Stimulated activated CD8-positive, alpha-beta memory T cell treated with anti-CD3 and anti-CD28 coated beads, Interleukin-4, amount 100 ng/mL, for 4 hours (primary cell): ENCODE data around the gene FLOT2.

Source experiments
- DNase-seq, 2 donors: peaks; one replicate each; pipeline ENCODE4 v3.0.0-alpha.2; 2020; ENCODE audit warnings: low read depth in 2 of 2, low spot score in 1 of 2

Gene FLOT2

DNA sequence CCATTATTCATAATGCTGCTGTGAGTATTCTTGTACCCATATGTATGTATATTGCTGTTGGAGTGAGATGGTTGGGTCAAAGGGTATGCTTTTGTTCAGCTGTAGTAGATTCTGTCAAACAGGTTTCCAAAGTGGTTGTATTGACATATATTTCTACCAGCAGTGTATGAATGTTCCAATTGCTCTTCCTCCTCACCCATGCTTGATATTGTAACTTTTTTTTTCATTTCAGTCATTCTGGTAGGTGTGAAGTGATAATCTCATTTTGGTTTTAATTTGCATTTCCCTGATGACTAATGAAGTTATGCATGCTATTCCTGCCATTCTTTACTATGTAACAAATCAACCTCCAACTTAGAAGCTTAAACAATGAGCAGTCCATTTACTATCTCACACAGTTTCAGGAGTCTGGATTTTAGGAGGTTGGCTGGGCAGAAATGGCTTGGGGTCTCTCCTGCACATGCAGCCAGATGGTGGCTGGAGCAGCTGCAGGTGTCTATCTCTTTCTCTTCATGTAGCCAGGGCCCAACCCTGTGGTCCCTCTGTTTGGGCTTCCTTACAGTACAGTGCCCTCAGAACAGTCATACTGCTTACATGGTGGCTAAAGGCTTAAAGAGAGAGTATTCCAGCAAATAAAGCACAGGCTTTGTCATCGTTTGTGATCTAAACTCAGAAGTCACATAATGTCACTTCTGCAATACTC lies 21.5 kb downstream of the FLOT2 start:
- no peak for DNase-seq

DNA sequence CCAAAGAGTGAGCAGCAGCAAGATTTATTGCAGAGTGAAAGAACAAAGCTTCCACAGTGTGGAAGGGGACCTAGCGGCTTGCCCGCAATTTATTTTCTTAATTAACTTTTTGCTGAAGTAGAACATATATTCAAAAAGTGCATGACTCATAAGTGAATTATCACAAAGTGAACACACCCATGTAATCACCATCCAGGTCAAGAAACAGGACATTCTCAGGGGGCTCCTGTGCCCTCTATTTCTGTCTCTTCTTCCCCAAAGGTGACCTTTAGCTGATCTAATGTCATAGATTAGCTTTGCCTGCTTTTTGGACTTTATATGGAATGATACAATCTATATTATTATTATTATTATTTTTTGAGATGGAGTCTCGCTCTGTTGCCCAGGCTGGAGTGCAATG lies 22.8 kb downstream of the FLOT2 start:
- DNase-seq = no peak

DNA sequence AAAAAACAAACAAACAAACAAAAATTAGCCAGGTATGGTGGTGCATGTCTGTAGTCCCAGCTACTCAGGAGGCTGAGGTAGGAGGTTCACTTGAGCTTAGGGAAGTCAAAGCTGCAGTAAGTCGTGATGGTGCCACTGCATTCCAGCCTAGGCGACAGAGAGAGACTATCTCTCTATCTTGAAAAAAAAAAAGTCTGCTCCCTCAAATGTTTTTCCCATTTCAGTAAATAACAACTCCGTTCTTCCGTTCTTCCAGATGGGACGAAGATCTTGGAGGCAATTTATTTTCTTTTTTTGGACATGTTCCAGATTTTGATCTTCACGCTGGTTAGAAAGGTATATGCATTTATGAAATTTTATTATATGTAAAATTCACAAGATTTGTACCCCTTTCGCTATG lies 23.7 kb downstream of the FLOT2 start:
- DNase-seq = no peak

DNA sequence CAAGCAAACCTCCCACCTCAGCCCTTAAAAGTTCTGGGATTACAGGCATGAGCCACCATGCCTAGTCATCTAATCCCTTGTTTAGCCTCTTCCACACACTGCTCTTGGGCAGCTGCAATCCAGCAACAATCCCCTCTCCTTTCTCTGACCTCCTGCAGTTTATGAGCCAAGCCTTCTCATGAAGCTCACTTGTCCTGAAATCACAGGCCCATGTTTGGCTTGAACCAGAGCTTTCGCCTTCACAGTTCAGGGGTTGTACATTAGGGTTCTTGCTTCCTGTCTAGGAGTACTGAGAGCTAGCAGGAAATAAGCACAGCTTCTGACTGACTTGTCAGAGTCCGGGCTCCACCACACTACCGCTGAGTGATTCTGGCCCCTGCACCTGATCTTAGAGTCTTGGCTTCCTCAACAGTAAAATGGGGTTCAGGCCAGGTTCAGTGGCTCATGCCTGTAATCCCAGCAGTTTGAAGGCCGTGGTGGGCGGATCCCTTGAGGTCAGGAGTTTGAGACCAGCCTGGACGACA lies 26.4 kb downstream of the FLOT2 start:
- no peak for DNase-seq

DNA sequence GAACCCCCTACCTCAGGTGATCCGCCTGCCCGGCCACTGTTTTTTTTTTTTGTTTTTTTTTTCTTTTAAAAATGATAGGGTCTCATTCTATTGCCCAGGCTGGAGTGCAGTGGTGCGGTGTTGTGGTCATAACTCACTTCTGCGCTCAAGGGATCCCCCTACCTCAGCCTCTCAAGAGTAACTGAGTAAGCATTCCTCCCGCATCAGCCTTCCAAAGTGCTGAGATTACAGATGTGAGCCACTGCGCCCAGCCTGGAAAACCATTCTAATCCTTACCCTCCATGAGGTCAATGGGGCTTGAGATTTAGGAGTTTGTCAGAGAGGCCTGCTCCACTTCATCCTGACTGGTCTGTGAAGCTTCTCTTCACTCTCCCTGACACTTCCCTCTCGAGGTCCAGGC lies 30.3 kb downstream of the FLOT2 start:
- DNase-seq = no peak

DNA sequence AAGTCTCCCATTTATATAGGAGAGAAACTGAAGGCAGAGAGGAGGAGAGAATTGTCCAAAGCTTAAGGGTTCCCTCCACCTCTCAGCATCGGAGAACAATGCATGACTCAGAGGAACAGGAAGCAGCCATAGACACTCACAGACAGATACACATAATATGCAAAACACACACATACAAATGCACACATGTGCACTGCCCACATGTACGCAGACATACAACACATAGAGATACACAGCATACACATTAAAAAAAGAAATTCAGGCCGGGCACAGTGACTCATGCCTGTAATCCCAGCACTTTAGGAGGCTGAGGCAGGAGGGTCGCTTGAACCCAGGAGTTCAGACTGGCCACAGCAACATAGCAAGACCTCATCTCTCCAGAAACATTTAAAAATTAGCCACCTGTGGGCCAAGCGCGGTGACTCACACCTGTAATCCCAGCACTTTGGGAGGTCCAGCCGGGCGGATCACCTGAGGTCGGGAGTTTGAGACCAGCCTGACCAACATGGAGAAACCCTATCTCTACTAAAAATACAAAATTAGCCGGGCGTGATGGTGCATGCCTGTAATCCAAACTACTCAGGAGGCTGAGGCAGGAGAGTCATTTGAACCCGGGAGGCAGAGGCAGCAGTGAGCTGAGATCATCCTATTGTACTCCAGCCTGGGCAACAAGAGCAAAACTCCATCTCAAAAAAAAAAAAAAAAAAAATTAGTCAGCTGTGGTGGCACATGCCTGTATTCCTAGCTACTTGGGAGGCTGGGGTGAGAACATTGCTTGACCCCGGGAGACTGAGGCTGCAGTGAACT lies 31.4 kb downstream of the FLOT2 start:
- DNase-seq = no peak

DNA sequence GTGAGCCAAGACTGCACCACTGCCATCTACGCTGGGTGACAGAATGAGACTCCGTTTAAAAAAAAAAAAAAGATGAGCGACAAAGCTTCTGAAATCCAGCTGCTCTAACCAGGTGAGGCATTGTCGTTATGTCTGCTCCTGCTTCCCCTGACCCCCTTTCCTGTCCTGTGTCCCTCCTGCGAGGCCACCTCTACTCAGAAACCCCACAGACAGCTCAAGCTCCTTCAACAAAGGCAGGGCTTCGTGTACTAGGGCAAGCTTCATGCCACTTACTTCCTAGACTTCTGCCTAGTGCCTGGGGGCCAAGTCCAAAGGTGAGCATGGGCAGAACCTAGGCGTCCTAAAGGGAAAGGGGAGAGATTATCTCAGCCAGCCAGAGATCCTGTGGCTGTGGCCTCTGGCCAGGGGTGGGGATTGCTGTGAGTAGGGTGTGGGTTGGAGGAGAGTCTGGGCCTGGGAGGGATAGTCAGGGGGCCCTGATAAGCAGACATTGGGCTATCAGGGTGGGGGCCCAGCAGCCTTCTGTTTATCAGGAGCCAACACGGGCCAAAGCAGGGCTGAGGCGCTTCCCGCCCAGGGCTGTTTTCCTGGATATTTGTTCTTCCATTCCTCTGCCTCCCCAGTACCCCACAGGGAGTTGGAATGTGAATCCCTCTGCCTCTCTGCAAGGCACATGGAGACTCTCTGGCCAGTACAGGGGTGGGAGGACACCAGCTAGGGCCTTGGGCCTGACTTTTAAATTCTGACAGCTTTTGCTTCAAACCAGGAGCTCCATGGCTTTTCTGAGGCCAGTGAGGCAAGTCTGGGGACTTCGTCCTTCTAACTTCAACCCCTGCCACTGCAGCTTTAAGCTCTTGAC lies 32.3 kb downstream of the FLOT2 start:
- no peak for DNase-seq

DNA sequence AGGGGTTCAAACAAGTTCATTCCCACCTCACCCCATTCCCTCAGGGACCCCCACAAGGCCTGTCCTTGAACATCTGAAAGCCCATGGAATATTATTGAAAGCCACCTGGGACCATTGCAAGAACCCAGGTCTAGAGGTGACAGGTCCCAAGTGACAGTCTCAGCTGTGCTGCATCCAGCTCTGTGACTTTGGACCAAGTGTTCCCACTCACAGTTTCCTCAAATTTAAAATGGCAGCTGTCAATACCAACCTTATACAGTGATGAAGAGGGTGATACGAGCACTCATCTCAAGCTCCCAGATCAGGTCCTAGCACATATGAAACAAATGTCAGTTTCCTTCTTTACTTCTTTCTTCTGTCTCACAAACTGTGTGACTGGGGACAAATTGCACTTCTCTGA lies 33.6 kb downstream of the FLOT2 start:
- no peak for DNase-seq

DNA sequence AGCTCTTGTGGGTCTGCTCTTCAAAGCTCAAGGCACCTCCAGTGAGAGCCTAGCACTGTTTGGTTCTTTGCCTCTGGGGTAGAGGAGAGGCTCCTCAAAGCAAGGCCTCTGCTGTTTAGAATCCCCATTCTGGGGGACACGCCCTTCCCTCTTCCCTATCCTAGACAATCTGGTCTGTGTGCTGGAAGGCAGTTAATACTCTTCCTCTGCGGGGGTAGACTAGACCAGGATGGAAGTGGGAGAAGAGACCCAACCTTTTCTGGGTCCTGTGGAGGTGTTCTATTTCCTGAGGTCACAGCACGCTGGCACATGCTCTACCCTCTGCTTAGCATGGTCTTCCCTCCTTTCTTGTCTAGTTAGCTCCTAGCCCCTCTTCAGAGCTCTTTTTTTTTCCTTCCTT lies 35.0 kb downstream of the FLOT2 start:
- DNase-seq = no peak

DNA sequence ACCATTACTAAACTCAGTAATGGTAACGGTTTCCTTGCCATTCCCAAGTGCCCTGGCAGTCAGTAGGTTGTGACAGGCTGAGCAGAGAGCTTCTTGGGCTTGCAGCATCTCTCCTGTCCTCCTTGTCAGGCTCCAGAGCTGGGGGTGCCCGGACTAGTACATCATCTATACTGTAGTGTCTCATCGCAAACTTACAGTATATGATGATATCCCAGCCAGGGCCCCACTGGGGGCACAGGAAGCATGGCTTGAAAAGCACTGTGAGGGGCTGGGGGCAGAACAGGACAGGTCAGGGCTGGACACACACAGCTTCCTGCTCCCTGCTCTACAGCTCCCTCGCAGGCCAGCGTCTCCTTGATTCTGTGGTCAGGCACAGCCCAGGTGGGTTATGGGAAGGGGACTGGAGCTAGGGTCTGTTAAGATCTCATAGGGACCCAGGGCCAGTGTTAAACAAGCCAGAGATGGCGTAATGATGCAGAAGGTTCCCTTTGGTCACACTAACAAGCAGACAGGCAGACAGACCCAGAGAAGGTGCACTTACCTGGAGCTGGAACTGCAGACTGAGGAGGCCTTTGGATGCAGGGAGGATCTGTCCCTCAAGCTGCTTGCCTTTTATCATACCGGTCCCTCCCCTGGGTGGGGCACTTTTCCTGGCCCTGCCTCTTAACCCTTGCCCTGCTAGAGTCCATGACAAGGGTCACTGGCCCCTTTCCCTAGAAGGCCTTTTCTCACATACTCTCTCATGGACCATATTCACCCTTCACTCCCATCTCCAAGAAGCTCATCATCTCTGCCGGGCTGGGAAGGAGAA lies 35.9 kb downstream of the FLOT2 start:
- DNase-seq = no peak

DNA sequence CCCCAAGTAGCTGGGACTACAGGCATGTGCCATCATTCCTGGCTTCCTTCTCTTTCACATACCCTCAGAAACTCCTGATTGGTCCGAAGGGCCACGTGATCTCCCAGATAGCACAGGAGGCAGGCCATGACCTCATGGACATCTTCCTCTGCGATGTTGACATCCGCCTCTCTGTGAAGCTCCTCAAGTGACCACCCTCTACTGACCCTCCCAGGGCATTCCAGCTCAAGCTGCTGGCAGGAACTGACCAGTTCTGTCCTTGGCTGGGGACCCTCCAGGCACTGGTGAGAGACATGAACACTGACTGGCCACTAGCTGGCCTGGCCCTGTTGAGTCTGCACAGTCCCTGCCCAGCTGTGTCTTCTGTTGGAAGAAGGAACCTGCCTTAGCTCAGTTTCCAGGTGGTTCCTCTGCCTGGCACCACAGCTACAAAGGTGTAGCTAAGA lies 37.1 kb downstream of the FLOT2 start:
- no peak for DNase-seq

DNA sequence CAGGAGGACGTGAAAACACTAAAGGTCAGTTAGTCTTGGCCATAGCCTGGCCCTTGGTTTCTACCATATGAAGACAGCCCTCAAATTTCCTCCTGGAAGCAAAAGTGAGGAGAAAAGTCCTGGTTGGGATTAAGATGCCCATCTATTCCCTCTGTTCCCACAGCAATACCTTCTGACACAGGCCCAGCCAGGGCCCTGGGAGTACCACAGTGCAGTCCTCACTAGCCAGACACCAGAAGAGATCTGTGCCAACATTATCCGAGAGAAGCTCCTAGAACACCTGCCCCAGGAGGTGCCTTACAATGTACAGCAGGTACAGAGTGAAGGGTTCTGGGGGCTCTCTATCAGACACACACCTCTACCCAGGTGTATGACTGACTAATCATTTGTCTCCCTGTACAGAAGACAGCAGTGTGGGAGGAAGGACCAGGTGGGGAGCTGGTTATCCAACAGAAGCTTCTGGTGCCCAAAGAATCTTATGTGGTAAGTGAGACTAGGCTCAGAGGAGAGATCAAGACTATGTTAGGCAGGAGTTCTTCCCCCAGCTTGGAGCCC lies 38.7 kb downstream of the FLOT2 start:
- no peak for DNase-seq

DNA sequence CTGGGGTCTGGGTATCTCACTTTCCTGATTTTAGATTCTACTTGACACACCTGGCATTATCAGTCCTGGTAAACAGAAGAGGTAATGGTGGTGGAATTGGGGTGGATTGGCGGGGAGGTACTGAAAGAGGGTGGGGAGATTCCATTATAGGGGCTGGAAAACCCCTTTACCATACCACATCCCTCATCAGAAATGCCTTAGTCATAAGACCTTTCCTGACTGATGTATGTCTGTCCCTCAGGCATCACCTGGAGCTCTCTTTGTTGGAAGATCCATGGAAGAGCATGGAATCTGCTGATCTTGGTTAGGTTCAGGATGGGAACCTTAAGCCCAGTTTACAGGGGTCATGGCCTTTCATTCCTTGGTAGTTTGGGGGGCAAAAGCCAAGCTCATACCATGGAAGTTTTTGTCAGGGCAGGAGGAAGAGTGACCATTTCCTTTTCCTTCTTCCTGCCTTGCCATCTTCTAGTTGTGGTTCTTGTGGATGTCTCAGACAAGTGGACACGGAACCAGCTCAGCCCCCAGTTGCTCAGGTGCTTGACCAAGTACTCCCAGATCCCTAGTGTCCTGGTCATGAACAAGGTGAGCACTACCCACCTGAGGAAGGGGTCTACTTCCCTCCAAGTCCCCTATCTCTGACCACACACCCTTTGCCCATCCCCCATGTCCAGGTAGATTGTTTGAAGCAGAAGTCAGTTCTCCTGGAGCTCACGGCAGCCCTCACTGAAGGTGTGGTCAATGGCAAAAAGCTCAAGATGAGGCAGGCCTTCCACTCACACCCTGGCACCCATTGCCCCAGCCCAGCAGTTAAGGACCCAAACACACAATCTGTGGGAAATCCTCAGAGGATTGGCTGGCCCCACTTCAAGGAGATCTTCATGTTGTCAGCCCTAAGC lies 39.4 kb downstream of the FLOT2 start:
- no peak for DNase-seq

DNA sequence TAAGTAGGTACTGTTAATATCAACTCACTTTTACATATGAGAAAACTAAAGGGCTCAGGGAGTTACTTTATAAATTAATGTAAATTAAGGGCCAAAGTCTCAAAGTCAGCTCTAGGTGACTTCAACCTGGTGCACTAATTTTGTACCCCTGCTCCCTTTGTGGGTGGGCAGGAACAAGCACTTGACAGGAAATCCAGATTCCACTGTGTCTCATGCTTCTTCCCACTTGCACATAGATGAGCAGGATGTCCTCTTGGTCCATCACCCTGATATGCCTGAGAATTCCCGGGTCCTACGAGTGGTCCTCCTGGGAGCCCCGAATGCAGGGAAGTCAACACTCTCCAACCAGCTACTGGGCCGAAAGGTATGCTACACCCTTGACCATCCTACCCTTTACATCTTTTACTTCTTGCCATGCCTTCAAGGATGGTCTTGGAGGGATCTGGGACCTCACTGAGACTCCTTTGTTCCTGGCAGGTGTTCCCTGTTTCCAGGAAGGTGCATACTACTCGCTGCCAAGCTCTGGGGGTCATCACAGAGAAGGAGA lies 41.4 kb downstream of the FLOT2 start:
- no peak for DNase-seq

DNA sequence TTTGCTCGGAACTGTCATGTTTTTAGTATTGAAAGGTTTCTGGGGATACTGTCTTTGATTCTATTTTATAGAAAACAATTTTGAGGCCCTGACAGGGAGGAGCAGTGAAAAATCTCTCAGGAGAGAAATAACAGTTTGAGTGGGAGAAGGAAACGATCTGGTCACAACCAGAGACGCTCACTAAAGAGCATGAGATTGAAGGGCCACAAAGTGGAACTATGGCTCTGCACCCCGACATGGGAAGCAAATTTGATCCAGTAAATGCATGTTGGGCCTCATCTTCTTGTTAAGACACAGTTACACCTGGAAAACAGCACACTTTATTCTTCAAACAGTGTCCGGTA lies 42.2 kb downstream of the FLOT2 start:
- no peak for DNase-seq

DNA sequence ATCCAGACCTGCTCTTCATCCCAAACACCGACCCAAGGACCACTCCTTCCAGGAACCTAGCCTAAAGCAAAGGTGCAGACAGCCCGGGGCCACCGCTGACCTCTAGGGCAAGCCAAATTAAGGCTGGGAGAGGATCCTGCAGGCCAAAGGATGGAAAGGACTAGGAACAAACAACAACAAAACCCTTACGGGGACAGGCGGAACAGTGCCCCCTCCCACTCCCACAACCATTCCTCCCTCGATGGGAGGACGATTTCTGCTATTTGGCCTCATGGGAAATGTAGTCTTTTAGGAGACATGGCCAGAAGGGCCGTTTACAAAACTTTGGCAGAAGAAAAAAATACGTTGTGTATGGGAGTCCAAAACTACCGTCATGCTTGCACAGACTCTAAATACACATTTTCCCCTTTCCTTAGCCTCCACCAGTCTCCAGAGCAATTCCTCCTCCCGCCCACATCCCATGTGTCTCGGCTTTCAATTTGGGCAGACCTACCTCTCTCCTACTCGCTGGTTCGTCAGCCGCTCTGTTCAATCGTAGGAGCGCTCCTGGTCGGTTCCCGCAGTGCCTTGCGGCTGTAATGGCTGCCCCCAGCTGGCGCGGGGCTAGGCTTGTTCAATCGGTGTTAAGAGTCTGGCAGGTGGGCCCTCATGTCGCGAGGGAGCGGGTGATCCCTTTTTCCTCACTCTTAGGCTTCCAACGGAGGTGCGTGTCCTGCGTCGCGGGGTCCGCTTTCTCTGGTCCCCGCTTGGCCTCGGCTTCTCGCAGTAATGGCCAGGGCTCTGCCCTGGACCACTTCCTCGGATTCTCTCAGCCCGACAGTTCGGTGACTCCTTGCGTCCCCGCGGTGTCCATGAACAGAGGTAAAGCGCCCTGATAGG lies 42.8 kb downstream of the FLOT2 start, which contains the start of gene ERAL1:
Gene ERAL1, plus strand, starts transcription at position 560 of the 879 bp plus-strand sequence. Its CDS starts 19 bp downstream, at position 579.
- DNase-seq = peak; percentile 62 to 68

DNA sequence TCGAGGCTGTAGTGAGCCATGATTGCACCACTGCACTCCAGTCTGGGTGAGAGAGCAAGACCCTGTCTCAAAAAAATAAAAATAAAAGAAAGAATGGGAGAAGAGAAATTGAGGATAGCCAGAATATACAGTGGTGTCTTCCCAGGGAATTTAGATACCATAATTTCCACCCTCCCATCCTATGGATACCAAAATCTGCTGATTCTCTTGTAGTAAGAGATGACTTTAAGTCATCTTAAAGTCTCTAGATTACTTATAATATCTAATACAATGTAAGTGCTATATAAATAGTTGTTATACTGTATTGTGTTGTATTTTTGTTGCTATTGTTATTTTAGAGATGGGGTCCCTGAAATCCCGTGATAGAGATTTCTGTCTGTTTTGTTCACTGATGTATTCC lies 44.2 kb downstream of the FLOT2 start:
- DNase-seq = no peak

DNA sequence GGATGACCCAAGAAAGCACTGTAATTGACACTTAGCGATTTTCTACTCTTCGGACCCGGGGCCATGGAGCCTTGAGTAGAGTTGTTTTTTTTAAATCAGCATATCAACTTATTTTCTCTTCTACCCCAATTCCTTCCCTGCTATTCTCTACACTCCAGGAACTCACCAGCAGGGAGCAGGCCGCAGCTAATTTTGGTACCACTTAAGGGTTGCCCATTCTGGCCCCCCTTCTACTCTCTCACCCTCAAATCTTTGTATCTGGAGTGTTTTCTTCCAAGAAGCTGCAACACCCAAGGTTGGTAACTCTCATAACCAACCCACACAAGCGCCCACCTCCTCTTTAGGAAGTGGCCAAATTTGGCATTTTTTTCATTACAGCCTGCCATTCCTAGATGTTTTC lies 48.3 kb downstream of the FLOT2 start:
- DNase-seq = no peak
